WTC11 (cell line): ENCODE results near the gene OPRM1. TPM values are rescaled to one million over a fixed set of nuclear protein-coding genes. Genes with fewer than 3 reads are reported as not detected.

Source experiments
- ATAC-seq: fragments of 200-7000 bp; cut with Tn5 transposase; 2 replicates; pipeline ENCODE4 v1.10.0; 2021; ENCODE audit warnings: mild to moderate bottlenecking, moderate library complexity
- CTCF ChIA-PET: fragments of 300-600 bp; sonication (Branson Sonifier 250); formaldehyde crosslinking; loops from one replicate; lab custom pipeline; 2021; ENCODE audit warnings: antibody characterized with exemption; lab: Charles Lee
- POLR2A ChIA-PET: fragments of 350-600 bp; sonication (Branson Sonifier 250); formaldehyde crosslinking; loops from one replicate; lab custom pipeline; 2021; ENCODE audit warnings: antibody characterized with exemption; lab: Charles Lee
- DNase-seq: peaks from one replicate; pipeline ENCODE4 v3.0.0; 2021; ENCODE audit warnings: low spot score
- H3K27ac Mint-ChIP-seq: 2 replicates; pipeline ENCODE4 v1.8.0; 2021; ENCODE audit warnings: mixed read lengths
- H3K27me3 Mint-ChIP-seq: 2 replicates; pipeline ENCODE4 v1.8.0; 2021; ENCODE audit warnings: low read depth, mild to moderate bottlenecking, moderate library complexity, mixed read lengths
- H3K36me3 Mint-ChIP-seq: 2 replicates; pipeline ENCODE4 v1.8.0; 2021; ENCODE audit warnings: mixed read lengths
- H3K4me1 Mint-ChIP-seq: 2 replicates; pipeline ENCODE4 v1.8.0; 2022; ENCODE audit warnings: mixed read lengths
- H3K4me3 Mint-ChIP-seq: 2 replicates; pipeline ENCODE4 v1.8.0; 2021; ENCODE audit warnings: mild to moderate bottlenecking, moderate library complexity, mixed read lengths
- H3K9me3 Mint-ChIP-seq: 2 replicates; pipeline ENCODE4 v1.8.0; 2021; ENCODE audit warnings: mixed read lengths
- ARID4B ChIP-seq: sonication (generic); formaldehyde crosslinking; IDR thresholded peaks from 2 replicates; pipeline ENCODE4 v1.8.0; 2023; ENCODE audit warnings: missing genetic modification reagents, mild to moderate bottlenecking, borderline replicate concordance
- CBFB ChIP-seq: sonication (generic); formaldehyde crosslinking; IDR thresholded peaks from 2 replicates; pipeline ENCODE4 v1.8.1; 2022; ENCODE audit warnings: mild to moderate bottlenecking, low read depth, missing genetic modification reagents
- CTCF ChIP-seq: fragments of 200-600 bp; IDR thresholded peaks from 2 replicates; pipeline ENCODE4 v1.8.0; 2022; ENCODE audit warnings: antibody characterized with exemption
- EMX1 ChIP-seq: fragments of 250-450 bp; sonication (Bioruptor Pico); IDR thresholded peaks from 2 replicates; pipeline ENCODE4 v1.8.0; 2021; ENCODE audit warnings: mild to moderate bottlenecking
- FOXK1 ChIP-seq: sonication (generic); formaldehyde crosslinking; IDR thresholded peaks from 2 replicates; pipeline ENCODE4 v1.8.0; 2022; ENCODE audit warnings: mild to moderate bottlenecking, moderate library complexity, missing genetic modification reagents
- GRHL2 ChIP-seq: fragments of 250-450 bp; sonication (Bioruptor Pico); IDR thresholded peaks from 2 replicates; pipeline ENCODE4 v1.8.0; 2022; ENCODE audit warnings: mild to moderate bottlenecking, moderate library complexity; ENCODE audit not compliant: insufficient replicate concordance, severe bottlenecking
- GTF2I ChIP-seq: fragments of 250-450 bp; sonication (Bioruptor Pico); conservative IDR thresholded peaks from 2 replicates; pipeline ENCODE4 v1.4.0; 2021; ENCODE audit warnings: mild to moderate bottlenecking
- IRF2 ChIP-seq: sonication (generic); formaldehyde crosslinking; IDR thresholded peaks from 2 replicates; pipeline ENCODE4 v1.8.0; 2022; ENCODE audit warnings: low read depth, missing genetic modification reagents, borderline replicate concordance
- MLX ChIP-seq: sonication (generic); formaldehyde crosslinking; IDR thresholded peaks from 2 replicates; pipeline ENCODE4 v1.8.1; 2023; ENCODE audit warnings: mild to moderate bottlenecking, missing genetic modification reagents, moderate library complexity
- MYBL2 ChIP-seq: sonication (generic); formaldehyde crosslinking; IDR thresholded peaks from 2 replicates; pipeline ENCODE4 v1.8.1; 2023; ENCODE audit warnings: mild to moderate bottlenecking, moderate library complexity, missing genetic modification reagents
- NFATC4 ChIP-seq: fragments of 250-450 bp; sonication (Bioruptor Pico); IDR thresholded peaks from 2 replicates; pipeline ENCODE4 v1.9.0; 2021; ENCODE audit warnings: mild to moderate bottlenecking
- NFE2L1 ChIP-seq: sonication (generic); formaldehyde crosslinking; IDR thresholded peaks from 2 replicates; pipeline ENCODE4 v1.8.1; 2023; ENCODE audit warnings: missing genetic modification reagents
- NFYB ChIP-seq: sonication (generic); formaldehyde crosslinking; conservative IDR thresholded peaks from 2 replicates; pipeline ENCODE4 v1.8.0; 2022; ENCODE audit warnings: low read depth, missing genetic modification reagents
- OVOL2 ChIP-seq: fragments of 250-450 bp; sonication (Bioruptor Pico); IDR thresholded peaks from 2 replicates; pipeline ENCODE4 v1.9.0; 2021; ENCODE audit warnings: mild to moderate bottlenecking, borderline replicate concordance
- PRRX2 ChIP-seq: fragments of 250-450 bp; sonication (Bioruptor Pico); IDR thresholded peaks from 2 replicates; pipeline ENCODE4 v1.8.0; 2021; ENCODE audit warnings: mild to moderate bottlenecking
- SMAD3 ChIP-seq: sonication (generic); formaldehyde crosslinking; IDR thresholded peaks from 2 replicates; pipeline ENCODE4 v1.8.0; 2022; ENCODE audit warnings: missing genetic modification reagents, mild to moderate bottlenecking, borderline replicate concordance
- SMAD4 ChIP-seq: sonication (generic); formaldehyde crosslinking; IDR thresholded peaks from 2 replicates; pipeline ENCODE4 v1.8.0; 2022; ENCODE audit warnings: mild to moderate bottlenecking, missing genetic modification reagents
- SOX15 ChIP-seq: fragments of 250-450 bp; sonication (Bioruptor Pico); IDR thresholded peaks from 2 replicates; pipeline ENCODE4 v1.9.0; 2021; ENCODE audit warnings: mild to moderate bottlenecking
- TP53 ChIP-seq: sonication (generic); formaldehyde crosslinking; IDR thresholded peaks from 2 replicates; pipeline ENCODE4 v1.8.1; 2023; ENCODE audit warnings: mild to moderate bottlenecking, missing genetic modification reagents
- USF2 ChIP-seq: sonication (generic); formaldehyde crosslinking; IDR thresholded peaks from 2 replicates; pipeline ENCODE4 v1.8.1; 2023; ENCODE audit warnings: mild to moderate bottlenecking, missing genetic modification reagents, moderate library complexity
- ZNF281 ChIP-seq: sonication (generic); formaldehyde crosslinking; IDR thresholded peaks from 2 replicates; pipeline ENCODE4 v1.8.0; 2023; ENCODE audit warnings: mild to moderate bottlenecking, missing genetic modification reagents
- ZNF416 ChIP-seq: fragments of 250-450 bp; sonication (Bioruptor Pico); IDR thresholded peaks from 2 replicates; pipeline ENCODE4 v1.9.0; 2021; ENCODE audit warnings: mild to moderate bottlenecking, inconsistent platforms
- ZNF512 ChIP-seq: sonication (generic); formaldehyde crosslinking; IDR thresholded peaks from 2 replicates; pipeline ENCODE4 v1.8.1; 2022; ENCODE audit warnings: missing genetic modification reagents, borderline replicate concordance
- total RNA-seq: library from RNA; stranded (reverse); gene quantifications from 3 replicates; pipeline ENCODE4 v1.2.3, GENCODE V29; 2021

Gene OPRM1
- total RNA-seq, 1 experiment from 2014 or later: not detected

GRCh38 chr6:154099211-154099610 lies 60.2 kb downstream of the OPRM1 start:
- ATAC-seq: no peak
- no peaks in the 10 kb centered on the region for H3K36me3 Mint-ChIP-seq
- ChIA-PET POLR2A (no interaction called here), CTCF (no interaction called here)
- no peaks in the 10 kb centered on the region for H3K27me3 Mint-ChIP-seq
- TF ChIP-seq NFATC4 (CRISPR knock-in tag) (no peak), TP53 (CRISPR knock-in tag) (no peak), ZNF416 (no peak), EMX1 (CRISPR knock-in tag) (no peak), USF2 (CRISPR knock-in tag) (no peak), PRRX2 (CRISPR knock-in tag) (no peak), GRHL2 (CRISPR knock-in tag) (no peak), SOX15 (CRISPR knock-in tag) (no peak), NFE2L1 (CRISPR knock-in tag) (no peak), NFYB (CRISPR knock-in tag) (no peak), CTCF (no peak), GTF2I (no peak), OVOL2 (CRISPR knock-in tag) (no peak), MYBL2 (CRISPR knock-in tag) (no peak), FOXK1 (CRISPR knock-in tag) (no peak), IRF2 (CRISPR knock-in tag) (no peak), ZNF512 (CRISPR knock-in tag) (no peak), MLX (CRISPR knock-in tag) (no peak), SMAD3 (CRISPR knock-in tag) (no peak), ZNF281 (CRISPR knock-in tag) (no peak)
- TF ChIP-seq, all 79 proteins: peak for 0
- Mint-ChIP-seq H3K9me3 (peaks cover 14% of the 10 kb centered on the region), H3K4me3 (no peak overlapping the region), H3K27ac (no peak overlapping the region), H3K4me1 (no peaks in the 10 kb centered on the region)
- no peak for DNase-seq

GRCh38 chr6:154106251-154106650 lies 67.2 kb downstream of the OPRM1 start:
- Mint-ChIP-seq H3K27me3 (no peaks in the 10 kb centered on the region; the same call in 1 of the 2 replicates), H3K4me3 (no peak overlapping the region), H3K36me3 (peaks cover 15% of the 10 kb centered on the region; the same call in 1 of the 2 replicates), H3K9me3 (peaks cover 34% of the 10 kb centered on the region), H3K27ac (no peak overlapping the region), H3K4me1 (no peaks in the 10 kb centered on the region)
- DNase-seq: no peak
- CTCF ChIA-PET: no interaction called here
- TF ChIP-seq CBFB (CRISPR knock-in tag) (no peak), PRRX2 (CRISPR knock-in tag) (no peak), SMAD4 (CRISPR knock-in tag) (no peak), ZNF512 (CRISPR knock-in tag) (no peak), ARID4B (no peak)
- ATAC-seq: no peak
- POLR2A ChIA-PET: no interaction called here
